Measurements from ENCODE around the gene HS6ST2.
"Not testable (repeated sequence)": the region's sequence is repeated elsewhere in the genome, so short reads cannot be mapped to it uniquely, and the experiment has no call there.

- not testable (repeated sequence) for TF ChIP-seq REST (IDR thresholded peaks at IDR 0.05; ENCODE audit: insufficient read depth in 1 of 2, low read depth in 2 of 2, low read length in 1 of 2); CTCF (IDR thresholded peaks at IDR 0.05)
These were observed 21.6 kb upstream of the HS6ST2 start for GRCh38 chrX:132980035-132980434.
